Muscle layer of colon (tissue), 2 donors: ENCODE measurements around the gene PLEKHJ1.

Experiments
- H3K27ac ChIP-seq: one replicate; pipeline ENCODE4 v1.7.0; 2013; ENCODE audit warnings: low read depth, mild to moderate bottlenecking, low read length, moderate library complexity
- H3K27me3 ChIP-seq, 2 donors: one replicate each; pipeline ENCODE4 v1.7.0; 2013; ENCODE audit warnings: low read length in 2 of 2, mild to moderate bottlenecking in 2 of 2; ENCODE audit not compliant: insufficient read depth in 2 of 2, control insufficient read depth in 1 of 2
- H3K36me3 ChIP-seq: one replicate; pipeline ENCODE4 v1.7.0; 2013; ENCODE audit warnings: mild to moderate bottlenecking, low read length; ENCODE audit not compliant: insufficient read depth
- H3K4me1 ChIP-seq: one replicate; pipeline ENCODE4 v1.7.0; 2013; ENCODE audit warnings: mild to moderate bottlenecking, low read length; ENCODE audit not compliant: insufficient read depth
- H3K4me3 ChIP-seq, 2 donors: one replicate each; pipeline ENCODE4 v1.7.0; 2013; ENCODE audit warnings: low read length in 2 of 2, low read depth in 1 of 2, mild to moderate bottlenecking in 1 of 2, moderate library complexity in 1 of 2
- H3K9ac ChIP-seq: one replicate; pipeline ENCODE4 v1.7.0; 2013; ENCODE audit warnings: low read length
- H3K9me3 ChIP-seq: one replicate; pipeline ENCODE4 v1.7.0; 2013; ENCODE audit warnings: mild to moderate bottlenecking, low read length
- donor health status: abdominal sarcoma.
- donor health status: Adenocarcinoma of cecum.

The PLEKHJ1 gene

DNA sequence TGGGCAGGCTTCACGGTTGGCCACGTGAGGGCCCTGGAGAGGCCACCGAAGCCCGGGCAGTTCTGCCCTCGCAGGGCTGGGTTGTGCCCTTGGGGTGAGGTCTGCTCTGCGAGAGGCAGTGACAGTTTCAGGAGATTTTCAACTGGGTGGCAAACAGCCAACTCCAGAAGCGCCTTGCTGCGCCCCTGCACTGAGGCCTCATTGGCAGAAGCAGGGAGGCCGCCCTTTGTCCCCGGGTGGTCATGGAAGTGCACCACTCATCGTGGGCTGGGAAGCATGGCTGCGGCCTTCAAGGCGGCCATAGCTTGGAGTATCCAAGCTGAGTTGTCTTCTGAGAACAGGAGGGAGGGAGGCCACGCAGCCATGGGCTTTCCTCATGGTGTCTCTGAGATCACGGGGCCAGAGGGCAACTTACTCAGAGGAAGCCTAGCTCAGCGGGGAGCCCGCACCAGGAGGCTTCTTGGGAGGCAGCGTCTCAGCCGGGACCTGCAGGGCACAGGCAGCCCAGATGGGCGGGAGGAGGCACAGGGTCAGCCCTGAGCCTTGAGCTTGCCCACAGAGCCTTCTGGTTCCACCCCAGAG, 14.8 kb downstream of the PLEKHJ1 start:
- no peak overlapping the region for H3K4me3 ChIP-seq
- no peaks in the 10 kb centered on the region for H3K4me1 ChIP-seq
- no peaks in the 10 kb centered on the region for H3K27me3 ChIP-seq
- peaks cover 31% of the 10 kb centered on the region for H3K36me3 ChIP-seq
- H3K9ac ChIP-seq: no peak overlapping the region
- no peaks in the 10 kb centered on the region for H3K9me3 ChIP-seq
- no peak overlapping the region for H3K27ac ChIP-seq

DNA sequence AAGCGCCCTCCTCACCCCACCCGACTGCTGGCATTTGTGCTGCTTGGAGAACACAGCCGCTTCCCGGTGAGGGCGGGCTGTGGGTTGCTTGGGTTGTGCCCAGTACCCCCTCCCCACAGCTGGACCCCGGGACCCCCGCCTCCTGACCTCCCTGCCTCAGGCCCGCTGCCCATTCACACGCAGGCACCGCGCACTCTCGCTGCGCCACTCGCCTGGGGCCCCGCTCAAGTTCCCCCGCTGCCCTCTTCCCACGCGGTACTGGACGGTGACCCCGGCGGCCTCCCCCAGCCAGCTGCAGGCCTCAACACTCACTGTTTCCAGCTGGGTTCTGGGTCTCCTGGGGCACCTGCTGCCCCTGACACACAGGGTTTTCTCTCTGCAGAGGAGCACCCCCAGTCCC, 16.4 kb downstream of the PLEKHJ1 start:
- Histone ChIP-seq H3K4me3 (no peak overlapping the region), H3K9ac (no peak overlapping the region), H3K4me1 (no peaks in the 10 kb centered on the region), H3K27ac (no peak overlapping the region), H3K9me3 (no peaks in the 10 kb centered on the region), H3K36me3 (peaks cover 31% of the 10 kb centered on the region), H3K27me3 (no peaks in the 10 kb centered on the region)

DNA sequence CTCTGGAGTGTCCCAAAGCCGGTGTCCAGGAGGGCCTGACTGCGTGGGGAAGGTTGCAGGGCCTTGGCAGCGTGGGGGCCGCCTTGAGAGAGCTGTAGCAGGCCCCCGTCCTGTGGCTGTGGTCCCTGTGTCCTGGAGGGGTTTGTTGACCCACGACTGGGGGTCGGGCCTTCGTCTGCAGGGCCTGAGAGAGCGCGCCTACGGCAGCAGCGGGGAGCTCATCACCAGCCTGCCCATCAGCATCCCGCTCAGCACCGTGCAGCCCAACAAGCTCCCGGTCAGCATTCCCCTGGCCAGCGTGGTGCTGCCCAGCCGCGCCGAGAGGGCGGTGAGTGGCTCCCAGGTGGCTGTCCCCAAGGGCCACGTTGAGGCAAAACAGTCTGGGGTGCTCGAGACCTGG, 18.5 kb downstream of the PLEKHJ1 start:
- Histone ChIP-seq H3K27me3 (no peaks in the 10 kb centered on the region), H3K27ac (no peak overlapping the region), H3K9me3 (no peaks in the 10 kb centered on the region), H3K36me3 (peaks cover 39% of the 10 kb centered on the region), H3K4me3 (no peak overlapping the region), H3K4me1 (no peaks in the 10 kb centered on the region), H3K9ac (no peak overlapping the region)

DNA sequence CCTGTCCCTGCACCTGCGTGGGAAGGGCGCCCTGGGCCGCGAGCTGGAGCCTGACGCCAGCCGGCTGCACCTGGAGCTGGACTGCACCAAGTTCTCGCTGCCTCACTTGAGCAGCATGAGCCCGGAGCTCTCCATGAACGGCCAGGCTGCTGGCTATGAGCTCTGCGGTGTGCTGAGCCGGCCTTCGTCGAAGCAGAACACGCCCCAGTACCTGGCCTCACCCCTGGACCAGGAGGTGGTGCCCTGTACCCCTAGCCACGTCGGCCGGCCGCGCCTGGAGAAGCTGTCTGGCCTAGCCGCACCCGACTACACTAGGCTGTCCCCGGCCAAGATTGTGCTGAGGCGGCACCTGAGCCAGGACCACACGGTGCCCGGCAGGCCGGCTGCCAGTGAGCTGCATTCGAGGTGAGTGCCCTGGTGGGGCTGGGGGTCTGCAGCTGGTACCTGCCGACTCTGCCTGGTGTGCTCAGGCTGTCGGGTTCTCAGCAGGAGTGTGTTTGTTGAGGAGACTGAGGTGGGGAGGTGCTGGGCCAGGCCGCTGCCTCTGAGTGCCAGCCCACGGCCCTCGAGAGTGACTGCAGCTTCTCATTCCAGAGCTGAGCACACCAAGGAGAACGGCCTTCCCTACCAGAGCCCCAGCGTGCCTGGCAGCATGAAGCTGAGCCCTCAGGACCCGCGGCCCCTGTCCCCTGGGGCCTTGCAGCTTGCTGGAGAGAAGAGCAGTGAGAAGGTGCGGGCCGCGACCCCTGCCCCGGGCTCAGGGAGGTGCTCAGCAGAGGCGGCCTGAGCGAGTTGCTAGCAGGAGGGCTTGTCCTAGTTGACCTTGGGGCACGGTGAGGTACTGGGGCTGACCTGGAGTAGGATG, 19.5 kb downstream of the PLEKHJ1 start:
- Histone ChIP-seq H3K27ac (no peak overlapping the region), H3K36me3 (peaks cover 49% of the 10 kb centered on the region), H3K4me1 (no peaks in the 10 kb centered on the region), H3K9ac (no peak overlapping the region), H3K27me3 (no peaks in the 10 kb centered on the region), H3K9me3 (no peaks in the 10 kb centered on the region), H3K4me3 (no peak overlapping the region)

DNA sequence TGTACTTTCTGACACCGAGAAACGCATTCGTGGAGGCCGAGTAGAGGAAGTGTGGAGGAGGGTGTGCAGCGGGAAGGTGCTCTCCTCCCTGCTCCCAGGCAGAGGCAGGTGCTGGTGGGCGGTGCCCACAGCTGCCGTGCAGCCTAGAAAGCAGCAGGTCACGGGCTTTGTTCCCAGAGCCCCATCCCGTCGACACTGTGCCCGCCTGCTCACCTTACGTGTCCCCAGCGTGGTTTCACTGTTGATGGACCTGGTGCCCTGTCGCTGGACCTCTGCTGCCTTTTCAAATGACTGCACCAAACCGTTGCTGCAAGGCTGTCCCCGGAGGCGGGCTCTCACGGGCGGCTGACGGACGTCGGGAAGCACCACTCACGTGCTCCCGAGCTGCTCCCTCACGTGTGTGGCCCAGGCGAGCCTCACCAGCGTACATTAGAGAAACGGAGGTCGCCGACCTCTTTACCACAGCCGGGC, 20.8 kb downstream of the PLEKHJ1 start:
- H3K4me1 ChIP-seq: no peaks in the 10 kb centered on the region
- no peak overlapping the region for H3K9ac ChIP-seq
- H3K36me3 ChIP-seq: peaks cover 53% of the 10 kb centered on the region
- no peak overlapping the region for H3K27ac ChIP-seq
- no peaks in the 10 kb centered on the region for H3K9me3 ChIP-seq
- H3K27me3 ChIP-seq: no peaks in the 10 kb centered on the region
- H3K4me3 ChIP-seq: no peak overlapping the region

DNA sequence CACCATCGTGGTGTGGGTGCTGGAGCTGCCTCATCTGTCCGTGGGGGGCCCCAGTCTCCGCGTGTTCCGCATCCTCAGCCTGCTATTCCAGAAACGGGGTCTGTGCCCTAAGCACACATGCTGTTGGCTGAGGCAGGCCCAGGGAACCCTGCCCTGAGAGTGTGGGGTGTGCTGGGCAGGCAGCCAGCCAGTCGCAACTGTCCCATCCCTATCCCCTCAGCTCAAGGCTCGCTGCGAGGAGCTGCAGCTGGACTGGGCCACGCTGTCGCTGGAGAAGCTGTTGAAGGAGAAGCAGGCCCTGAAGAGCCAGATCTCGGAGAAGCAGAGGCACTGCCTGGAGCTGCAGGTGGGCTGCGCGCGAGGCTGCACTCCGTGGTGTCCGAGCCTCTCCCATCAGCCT, 21.9 kb downstream of the PLEKHJ1 start:
- no peaks in the 10 kb centered on the region for H3K4me1 ChIP-seq
- no peaks in the 10 kb centered on the region for H3K9me3 ChIP-seq
- H3K36me3 ChIP-seq: peaks cover 45% of the 10 kb centered on the region
- no peaks in the 10 kb centered on the region for H3K27me3 ChIP-seq
- no peak overlapping the region for H3K9ac ChIP-seq
- H3K4me3 ChIP-seq: no peak overlapping the region
- H3K27ac ChIP-seq: no peak overlapping the region

DNA sequence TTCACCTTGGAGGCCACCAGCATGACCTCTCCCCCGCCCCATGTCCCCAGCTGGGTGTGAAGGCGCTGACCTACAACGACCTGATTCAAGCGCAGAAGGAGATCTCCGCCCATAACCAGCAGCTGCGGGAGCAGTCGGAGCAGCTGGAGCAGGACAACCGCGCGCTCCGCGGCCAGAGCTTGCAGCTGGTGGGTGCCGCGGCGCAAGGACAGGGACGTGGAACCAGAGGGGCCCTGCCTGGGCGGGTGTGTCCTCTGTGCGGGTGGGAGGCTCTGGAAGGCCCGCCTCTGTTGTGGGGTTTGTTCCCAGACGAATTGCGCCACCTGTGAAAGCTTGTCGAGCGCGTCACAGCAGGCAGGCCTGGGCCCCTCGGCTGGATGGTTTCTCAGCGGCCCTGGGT, 22.3 kb downstream of the PLEKHJ1 start:
- Histone ChIP-seq H3K4me1 (peaks cover under 1% of the 10 kb centered on the region), H3K9me3 (no peaks in the 10 kb centered on the region), H3K27me3 (no peaks in the 10 kb centered on the region), H3K36me3 (peaks cover 44% of the 10 kb centered on the region), H3K4me3 (no peak overlapping the region), H3K9ac (no peak overlapping the region), H3K27ac (no peak overlapping the region)

DNA sequence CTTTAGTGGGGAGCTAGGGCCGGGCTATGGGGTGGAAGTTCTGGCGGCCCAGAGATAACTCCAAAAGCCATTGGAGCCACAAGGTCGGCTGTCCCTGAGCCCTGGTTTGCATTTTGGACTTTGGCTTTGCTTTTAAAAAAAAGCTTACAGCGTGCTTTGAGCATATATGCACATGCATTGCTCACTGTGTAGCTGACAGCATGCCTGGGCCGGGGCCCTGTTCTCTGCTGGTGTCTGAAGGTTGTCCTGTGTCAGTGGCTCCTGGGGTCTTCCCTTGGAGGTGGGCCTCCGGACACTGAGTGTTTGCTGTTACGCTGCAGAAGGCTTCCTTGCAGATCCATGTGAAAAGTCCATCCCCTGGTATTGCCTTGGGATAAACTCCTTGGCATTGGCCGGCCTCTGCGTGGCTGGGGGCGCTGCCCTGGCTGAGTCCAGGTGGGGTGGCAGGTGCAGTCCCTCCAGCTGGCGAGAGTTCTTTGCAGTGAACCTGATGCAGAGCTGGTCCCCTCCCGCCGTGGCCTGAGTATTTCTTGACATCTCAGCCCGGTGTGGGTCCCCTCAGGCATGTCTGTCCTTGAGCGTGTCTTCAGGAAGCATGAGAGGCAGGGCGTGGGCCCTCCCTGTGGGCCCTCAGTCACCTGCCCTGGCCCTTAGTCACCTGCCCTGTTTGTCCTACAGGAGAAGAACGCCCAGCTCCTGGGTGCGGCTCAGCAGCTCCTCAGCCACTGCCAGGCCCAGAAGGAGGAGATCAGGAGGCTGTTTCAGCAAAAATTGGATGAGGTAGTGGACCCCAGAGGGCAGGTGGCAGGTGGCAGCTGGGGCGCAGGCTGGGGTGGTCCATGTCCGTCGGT, 23.0 kb downstream of the PLEKHJ1 start:
- no peak overlapping the region for H3K9ac ChIP-seq

DNA sequence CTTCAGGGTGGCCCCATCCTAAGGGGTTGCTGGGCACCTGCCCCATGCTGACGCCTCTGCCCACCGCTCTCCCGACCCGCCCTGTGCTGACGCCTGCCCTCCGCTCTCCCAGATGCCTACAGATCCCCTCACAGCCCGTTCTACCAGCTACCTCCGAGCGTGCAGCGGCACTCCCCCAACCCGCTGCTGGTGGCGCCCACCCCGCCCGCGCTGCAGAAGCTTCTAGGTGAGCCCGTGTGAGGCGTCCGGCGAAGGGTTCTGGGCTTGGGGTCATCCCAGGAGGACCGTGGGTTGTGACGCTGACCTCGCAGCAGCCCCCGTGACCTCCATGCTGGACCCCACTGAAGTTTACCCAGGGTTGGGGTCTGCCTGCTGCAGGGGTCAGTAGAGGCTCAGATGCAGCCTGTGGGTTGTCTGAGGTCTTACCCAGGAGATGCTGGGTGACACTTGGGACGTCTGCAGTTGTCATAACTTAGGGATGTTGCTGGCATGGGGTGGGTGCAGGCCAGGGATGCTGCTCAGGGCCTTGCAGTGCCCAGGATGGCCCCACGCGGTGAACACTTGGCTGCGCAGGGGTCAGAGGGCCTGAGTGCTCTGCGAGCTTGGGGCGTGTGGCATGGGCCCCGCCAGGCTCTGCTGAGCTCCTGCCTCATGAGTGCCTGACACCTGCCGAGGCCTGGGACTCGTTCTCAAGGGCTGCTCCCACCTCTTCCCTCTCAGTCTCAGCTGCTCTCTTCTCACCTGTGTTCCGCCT, 25.0 kb downstream of the PLEKHJ1 start:
- Histone ChIP-seq H3K9me3 (no peaks in the 10 kb centered on the region), H3K4me3 (no peak overlapping the region), H3K27ac (no peak overlapping the region), H3K36me3 (peaks cover 50% of the 10 kb centered on the region), H3K9ac (no peak overlapping the region), H3K27me3 (no peaks in the 10 kb centered on the region), H3K4me1 (peaks cover 10% of the 10 kb centered on the region)

More for the DNA sequence above, 23.0 kb downstream of the PLEKHJ1 start:
- Histone ChIP-seq H3K27ac (no peak overlapping the region), H3K27me3 (no peaks in the 10 kb centered on the region), H3K4me1 (peaks cover 8% of the 10 kb centered on the region), H3K36me3 (peaks cover 44% of the 10 kb centered on the region), H3K9me3 (no peaks in the 10 kb centered on the region), H3K4me3 (no peak overlapping the region)

DNA sequence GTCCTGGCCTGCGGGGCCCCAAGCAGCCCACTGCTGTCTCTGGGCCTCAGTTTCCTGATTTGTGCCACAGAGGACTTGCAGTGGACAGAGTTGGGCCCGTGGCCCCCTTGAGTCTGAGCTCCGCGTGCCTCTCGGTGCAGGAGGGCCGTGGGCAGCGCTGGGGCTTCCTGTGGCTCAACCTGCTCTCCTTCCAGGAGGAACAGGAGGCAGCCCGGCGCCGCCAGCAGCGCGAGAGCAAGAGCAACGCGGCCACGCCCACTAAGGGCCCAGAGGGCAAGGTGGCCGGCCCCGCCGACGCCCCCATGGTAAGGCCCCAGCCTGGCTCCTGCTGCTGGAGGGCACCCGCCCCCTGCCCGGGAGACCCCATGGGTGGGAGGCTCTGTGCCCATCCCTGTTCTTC, 25.9 kb downstream of the PLEKHJ1 start:
- Histone ChIP-seq H3K4me1 (peaks cover 10% of the 10 kb centered on the region), H3K36me3 (peaks cover 44% of the 10 kb centered on the region), H3K9me3 (no peaks in the 10 kb centered on the region), H3K9ac (no peak overlapping the region), H3K27me3 (no peaks in the 10 kb centered on the region), H3K4me3 (no peak overlapping the region), H3K27ac (no peak overlapping the region)

DNA sequence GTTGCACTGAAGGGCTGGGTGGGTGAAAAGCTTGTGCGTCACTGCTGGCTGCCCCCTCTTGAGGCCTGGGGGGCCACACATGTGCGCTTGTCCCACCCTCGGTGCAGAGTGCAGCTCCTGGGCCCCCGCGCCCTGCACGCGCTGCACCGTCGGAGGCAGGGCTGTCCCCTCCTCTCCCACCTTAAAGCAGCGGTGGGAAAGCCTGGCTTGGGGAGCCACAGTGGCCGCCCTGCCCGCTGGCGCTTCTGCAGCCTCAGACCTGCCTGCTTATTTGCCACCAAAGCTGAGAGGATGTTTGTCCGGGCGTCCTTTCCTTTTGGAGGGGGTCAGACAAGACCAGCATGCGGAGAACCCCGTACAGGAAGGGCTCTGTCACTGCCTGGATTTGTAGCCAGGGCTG, 26.7 kb downstream of the PLEKHJ1 start:
- Histone ChIP-seq H3K27ac (no peak overlapping the region), H3K4me1 (peaks cover 10% of the 10 kb centered on the region), H3K9ac (no peak overlapping the region), H3K27me3 (no peaks in the 10 kb centered on the region), H3K9me3 (no peaks in the 10 kb centered on the region), H3K4me3 (no peak overlapping the region), H3K36me3 (peaks cover 44% of the 10 kb centered on the region)
